Measurements from ENCODE around the gene ADM.

GRCh38 chr11:10305964-10306918 is 1.4 kb downstream of the ADM start:
- TF ChIP-seq TCF7L2 (IDR thresholded peaks at IDR 0.05; ENCODE audit: low read depth, low read length) (no peak), CTCF (IDR thresholded peaks at IDR 0.05) (no peak)

All from Panc1 (cell line).